Lower lobe of right lung (tissue), 2 donors: ENCODE results near the gene TENT4A. TPM values are rescaled to one million over a fixed set of nuclear protein-coding genes. Genes with fewer than 3 reads are reported as not detected.

ENCODE experiments used
- ATAC-seq, 2 donors: fragments of 200-7000 bp; cut with Tn5 transposase; one replicate each; pipeline ENCODE4 v1.9.1; 2020 to 2022; ENCODE audit warnings: mild to moderate bottlenecking in 2 of 2, moderate library complexity in 2 of 2
- DNase-seq: peaks from one replicate; pipeline ENCODE4 v3.0.0-alpha.2; 2020
- H3K27ac ChIP-seq: fragments of 200-600 bp; one replicate; pipeline ENCODE4 v1.8.0; 2022
- H3K27me3 ChIP-seq: fragments of 200-600 bp; one replicate; pipeline ENCODE4 v1.8.0; 2022; ENCODE audit warnings: low read depth
- H3K36me3 ChIP-seq: fragments of 200-600 bp; one replicate; pipeline ENCODE4 v1.8.0; 2022; ENCODE audit warnings: mild to moderate bottlenecking
- H3K4me1 ChIP-seq: fragments of 200-600 bp; one replicate; pipeline ENCODE4 v1.8.0; 2022
- H3K4me3 ChIP-seq: fragments of 200-600 bp; one replicate; pipeline ENCODE4 v1.8.0; 2022; ENCODE audit warnings: mild to moderate bottlenecking
- H3K9me3 ChIP-seq: fragments of 200-600 bp; one replicate; pipeline ENCODE4 v1.8.0; 2022
- CTCF ChIP-seq: fragments of 200-600 bp; IDR thresholded peaks from one replicate; pipeline ENCODE4 v1.8.0; 2022; ENCODE audit warnings: antibody characterized with exemption, mild to moderate bottlenecking
- intact Hi-C: fragments of 100-400 bp; cut with DNase I; formaldehyde crosslinking; loops from one replicate; pipeline ENCODE4 v1.11.0; 2022
- total RNA-seq: library from RNA; stranded (reverse); fragmentation: NEBNext Ultra II Directional; extraction: Animal tissue kit (Norgen Biotek cat#: 25700); gene quantifications from one replicate; pipeline ENCODE4 v1.2.1, GENCODE V29; 2021
- donor health status: DM: no; HTN: yes; CAD: no; lungs with severe emphysema.

Gene TENT4A
- total RNA-seq, 1 donor from 2014 or later, result 24.1 TPM

- Histone ChIP-seq H3K36me3 (no peaks in the 10 kb centered on the region), H3K27ac (no peak overlapping the region), H3K4me3 (no peak overlapping the region), H3K4me1 (peaks cover 13% of the 10 kb centered on the region), H3K9me3 (no peaks in the 10 kb centered on the region), H3K27me3 (peaks cover 13% of the 10 kb centered on the region)
- no peak for TF ChIP-seq CTCF
- no peak for DNase-seq
- intact Hi-C loops, result no loop called here
- ATAC-seq, result no peak
Measured at GRCh38 chr5:6700074-6700684, 13.1 kb upstream of the TENT4A start.

- H3K27me3 ChIP-seq, result peaks cover 13% of the 10 kb centered on the region
- no peaks in the 10 kb centered on the region for H3K36me3 ChIP-seq
- no peak overlapping the region for H3K4me3 ChIP-seq
- no peak for DNase-seq
- intact Hi-C loops, result no loop called here
- no peak for TF ChIP-seq CTCF
- no peak for ATAC-seq
- peaks cover 14% of the 10 kb centered on the region for H3K4me1 ChIP-seq
- H3K9me3 ChIP-seq, result no peaks in the 10 kb centered on the region
- no peak overlapping the region for H3K27ac ChIP-seq
Measured at GRCh38 chr5:6700685-6701355, 12.4 kb upstream of the TENT4A start.

- ATAC-seq (no peak), DNase-seq (no peak)
- Histone ChIP-seq H3K4me1 (peaks cover 14% of the 10 kb centered on the region), H3K27me3 (peaks cover 13% of the 10 kb centered on the region), H3K27ac (no peak overlapping the region), H3K4me3 (no peak overlapping the region), H3K9me3 (no peaks in the 10 kb centered on the region), H3K36me3 (no peaks in the 10 kb centered on the region)
- intact Hi-C loops, result no loop called here
- TF ChIP-seq CTCF, result no peak
Measured at GRCh38 chr5:6701491-6701890, 11.7 kb upstream of the TENT4A start.

GRCh38 chr5:6702633-6703032 lies 10.6 kb upstream of the TENT4A start:
- ATAC-seq, result no peak
- no peak overlapping the region for H3K4me3 ChIP-seq
- intact Hi-C loops, result no loop called here

GRCh38 chr5:6703806-6704205 lies 9.4 kb upstream of the TENT4A start:
- Histone ChIP-seq H3K36me3 (no peaks in the 10 kb centered on the region), H3K4me1 (peaks cover 14% of the 10 kb centered on the region), H3K27me3 (peaks cover 13% of the 10 kb centered on the region), H3K27ac (peak overlapping the region; percentile 51), H3K9me3 (no peaks in the 10 kb centered on the region), H3K4me3 (no peak overlapping the region)
- DNase-seq (no peak), ATAC-seq (no peak)
- intact Hi-C loops, result no loop called here
- TF ChIP-seq CTCF, result no peak

More at GRCh38 chr5:6702633-6703032, 10.6 kb upstream of the TENT4A start:
- TF ChIP-seq CTCF, result no peak
- Histone ChIP-seq H3K27me3 (peaks cover 13% of the 10 kb centered on the region), H3K36me3 (no peaks in the 10 kb centered on the region), H3K4me1 (peaks cover 14% of the 10 kb centered on the region), H3K9me3 (no peaks in the 10 kb centered on the region), H3K27ac (no peak overlapping the region)
- DNase-seq, result no peak
